Jurkat, Clone E6-1 (cell line): ENCODE measurements around the gene FAR2.
"Not testable (repeated sequence)": the region's sequence is repeated elsewhere in the genome, so short reads cannot be mapped to it uniquely, and the experiment has no call there.

Experiments used
- DNase-seq: peaks from one replicate; pipeline ENCODE4 v3.0.0-alpha.2; 2011; ENCODE audit warnings: low read depth, low spot score
- H3K4me3 ChIP-seq: 2 replicates; pipeline ENCODE4 v1.5.1; 2011; ENCODE audit warnings: mild to moderate bottlenecking, low read length, control low read depth, moderate library complexity

FAR2 gene

DNA sequence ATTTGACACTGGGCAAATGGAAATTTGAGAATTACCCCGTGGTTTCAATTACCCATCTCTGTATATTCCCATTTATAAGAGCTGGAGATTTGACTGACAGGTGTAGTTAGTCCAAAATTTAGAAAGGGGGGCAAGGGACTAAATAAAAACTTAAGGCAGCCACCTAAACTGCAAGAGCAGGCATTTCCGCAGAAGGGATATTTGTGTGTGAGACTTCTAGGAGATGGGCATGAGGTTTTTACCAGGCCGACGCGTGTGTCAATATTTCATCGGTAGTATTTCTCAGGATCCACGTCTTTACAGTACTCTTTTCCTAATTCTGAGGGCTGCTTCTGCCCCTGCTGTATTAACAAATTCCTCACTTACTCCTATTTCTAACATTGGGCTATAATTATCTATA is 1.4 kb downstream of the FAR2 start:
- H3K4me3 ChIP-seq, result no peak overlapping the region
- DNase-seq, result no peak

DNA sequence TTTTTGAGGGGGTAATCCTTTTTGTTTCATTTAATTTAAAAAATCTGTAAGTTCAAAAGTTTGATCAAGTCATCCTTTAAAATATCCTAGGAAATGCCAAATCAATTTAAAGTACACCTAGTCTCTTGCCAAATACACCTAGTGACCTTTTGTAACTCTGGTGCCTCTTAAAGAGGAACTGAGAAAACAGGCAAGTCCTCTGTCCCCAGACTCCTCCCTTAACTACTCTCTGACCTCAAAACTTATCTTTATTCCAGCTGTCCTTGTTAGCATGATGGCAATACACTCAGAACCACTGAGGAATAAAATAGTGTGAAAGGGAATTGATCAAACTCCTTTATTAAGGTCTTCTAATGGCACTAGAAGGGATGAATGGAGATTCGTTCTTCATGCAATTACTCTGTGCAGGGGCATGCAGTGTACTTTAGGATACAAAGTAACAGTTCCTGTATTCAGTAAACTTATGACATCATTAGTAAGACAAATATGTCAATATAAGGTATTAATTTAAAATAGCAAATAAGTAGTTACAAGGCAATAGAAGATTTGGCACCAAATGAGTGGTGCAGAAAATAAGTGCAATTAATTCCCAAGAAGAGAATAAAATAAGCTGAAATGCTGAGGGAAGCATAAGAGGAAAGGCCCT is 3.3 kb downstream of the FAR2 start:
- DNase-seq, result no peak
- no peak overlapping the region for H3K4me3 ChIP-seq

DNA sequence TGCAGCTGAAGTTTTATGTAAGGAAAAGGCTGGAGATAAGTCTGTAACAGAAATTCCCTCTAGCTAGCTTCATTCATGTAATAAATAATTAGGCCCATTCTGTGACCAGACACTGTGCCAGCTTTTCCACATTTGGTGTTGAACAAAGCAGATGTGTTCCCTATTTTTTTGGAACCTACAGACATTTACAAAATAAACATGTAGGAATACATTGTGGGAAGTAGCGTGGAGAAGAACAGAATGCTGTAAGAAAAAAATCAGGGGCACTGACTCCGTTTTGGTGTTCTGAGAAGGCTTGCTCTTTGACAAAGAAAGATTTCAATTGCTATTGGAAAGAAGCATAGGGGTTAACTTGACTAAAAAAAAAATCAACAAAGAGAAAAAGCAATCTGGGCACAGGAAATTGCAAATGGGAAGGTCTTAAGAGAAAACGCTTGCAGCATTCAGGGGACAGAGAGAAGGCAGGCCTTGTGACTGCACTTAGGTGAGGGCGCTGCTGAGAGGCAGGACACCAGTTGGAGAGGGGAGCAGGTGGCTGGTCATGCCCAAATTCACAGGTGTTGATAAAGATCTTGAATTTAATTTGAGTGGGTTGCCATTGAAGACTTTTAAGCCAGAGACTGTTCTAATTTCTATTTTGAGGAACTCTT is 4.0 kb downstream of the FAR2 start:
- H3K4me3 ChIP-seq, result no peak overlapping the region
- no peak for DNase-seq

DNA sequence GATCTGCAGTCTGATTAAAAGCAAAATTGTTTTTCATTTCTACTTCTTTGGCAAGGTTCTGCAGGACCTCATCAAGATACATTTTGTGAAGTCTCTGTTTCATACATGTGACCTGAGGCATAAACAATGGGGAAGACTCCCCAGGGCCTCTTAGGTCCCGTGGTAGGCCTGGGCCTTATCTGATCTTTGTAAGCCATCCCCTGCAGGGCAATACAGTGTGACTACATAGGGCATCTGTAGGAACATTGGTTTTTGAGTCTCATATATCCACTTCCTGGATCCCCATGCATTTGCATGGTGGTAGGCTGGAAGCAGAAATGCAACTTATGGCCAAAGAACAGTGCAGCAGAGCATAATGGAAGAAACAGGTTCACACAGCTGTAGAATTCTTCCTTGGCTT is 6.0 kb downstream of the FAR2 start:
- no peak overlapping the region for H3K4me3 ChIP-seq
- no peak for DNase-seq

DNA sequence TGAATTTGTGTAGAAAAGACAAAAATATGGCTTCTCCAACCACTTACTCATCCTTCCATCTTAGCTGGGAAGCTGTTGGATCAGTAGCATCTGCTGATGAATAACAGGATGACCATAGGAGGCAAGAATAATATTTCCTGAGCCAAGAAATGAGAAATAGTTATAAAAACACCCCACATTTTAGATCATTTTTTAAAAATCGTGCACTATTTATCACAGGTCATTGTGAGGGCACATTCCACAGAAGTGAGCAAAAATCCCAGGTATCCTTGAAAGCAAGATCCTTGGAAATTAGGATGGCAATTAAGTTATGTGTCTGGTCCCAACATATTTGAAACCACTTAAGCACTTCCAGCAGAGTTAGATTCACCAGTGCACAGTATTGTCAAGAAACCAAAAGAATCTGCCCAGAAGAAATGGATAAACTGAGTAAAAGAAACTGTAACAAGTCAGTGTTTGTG is 8.4 kb downstream of the FAR2 start:
- no peak for DNase-seq
- H3K4me3 ChIP-seq, result no peak overlapping the region

DNA sequence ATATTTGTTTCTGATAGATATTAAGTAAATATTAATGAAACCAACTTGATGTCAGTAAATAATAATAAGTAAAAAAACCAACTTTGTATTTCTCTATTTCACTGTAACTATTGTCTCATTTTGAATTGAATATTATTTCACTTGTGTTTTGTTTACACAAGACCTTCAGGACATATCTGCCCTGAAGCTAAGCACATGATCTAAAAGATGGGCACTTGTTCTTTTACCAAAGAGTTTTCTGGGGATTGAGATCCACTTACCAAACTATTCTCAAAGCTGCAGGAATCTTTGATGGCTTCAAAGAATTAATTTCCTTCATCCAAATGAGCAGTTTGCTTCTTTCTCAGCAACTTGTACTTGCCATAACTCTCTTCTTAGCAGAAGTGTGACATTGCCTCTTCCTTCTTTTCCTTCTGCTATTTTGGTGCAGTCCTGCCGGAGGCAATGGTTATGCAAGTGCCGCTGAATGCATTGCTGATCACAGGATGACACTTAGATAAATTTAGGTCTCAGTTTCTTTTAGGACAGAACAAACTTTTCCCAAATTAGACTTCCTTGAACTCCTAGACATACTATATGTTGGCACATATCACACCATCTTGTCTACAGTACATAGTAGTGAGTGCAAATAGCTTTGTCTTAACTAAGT is 9.2 kb downstream of the FAR2 start:
- no peak overlapping the region for H3K4me3 ChIP-seq
- DNase-seq, result no peak

DNA sequence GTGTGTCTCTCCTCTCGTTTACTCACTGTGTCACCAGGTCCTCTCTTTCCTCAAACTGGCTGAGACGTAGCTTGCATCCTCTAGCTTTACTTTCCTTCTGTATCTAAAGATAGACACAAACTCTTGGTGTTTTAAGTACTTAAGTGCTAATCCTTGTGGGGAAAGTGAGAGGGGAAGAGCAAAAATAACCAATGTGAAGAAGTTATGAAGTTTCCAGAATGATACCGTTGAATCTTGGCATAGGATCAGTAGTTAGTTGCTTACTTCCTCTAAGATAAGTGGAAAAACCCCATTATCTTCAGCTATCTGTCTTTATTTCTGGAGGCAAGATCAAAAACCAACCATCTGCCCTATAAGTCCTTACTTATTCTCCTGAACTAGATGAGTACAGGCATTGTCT is 10.6 kb downstream of the FAR2 start:
- H3K4me3 ChIP-seq, result no peak overlapping the region
- DNase-seq, result no peak

DNA sequence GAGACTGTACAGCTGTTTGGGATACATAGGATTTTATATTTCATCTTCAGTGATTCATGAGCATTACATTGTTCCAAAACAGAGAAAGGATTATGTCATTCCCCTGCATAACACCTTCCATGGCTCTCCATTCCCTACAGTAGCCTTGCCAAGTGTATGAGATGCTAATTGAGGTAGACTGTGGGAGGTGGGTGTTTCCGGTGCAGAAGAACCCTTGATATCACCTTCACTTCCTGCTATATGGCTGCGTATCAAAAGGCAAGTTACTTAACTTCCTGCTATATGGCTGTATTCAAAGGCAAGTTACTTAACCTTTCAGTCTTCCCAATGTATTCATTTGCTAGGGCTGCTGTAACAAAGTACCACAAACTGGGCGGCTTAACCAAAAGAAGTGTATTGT is 11.2 kb downstream of the FAR2 start:
- H3K4me3 ChIP-seq, result no peak overlapping the region
- no peak for DNase-seq

DNA sequence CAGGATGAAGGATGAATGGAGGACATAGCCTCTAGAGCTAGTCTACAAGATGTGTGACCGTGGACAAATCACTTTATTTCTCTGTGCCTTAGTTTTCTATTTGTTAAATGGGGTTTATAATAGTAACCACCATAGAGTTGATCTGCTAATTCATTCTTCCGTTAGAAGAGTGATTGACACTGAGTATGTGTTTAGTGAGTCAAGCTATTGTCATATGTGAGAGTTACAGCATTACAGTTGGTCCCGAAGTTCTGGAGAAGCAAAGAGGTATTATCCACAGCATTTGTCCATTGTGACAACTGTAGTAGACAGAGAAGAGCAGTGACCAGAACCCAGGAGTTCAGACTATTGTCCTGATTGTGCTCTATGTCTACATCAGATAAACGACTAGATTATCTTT is 14.1 kb downstream of the FAR2 start:
- H3K4me3 ChIP-seq, result no peak overlapping the region
- no peak for DNase-seq

DNA sequence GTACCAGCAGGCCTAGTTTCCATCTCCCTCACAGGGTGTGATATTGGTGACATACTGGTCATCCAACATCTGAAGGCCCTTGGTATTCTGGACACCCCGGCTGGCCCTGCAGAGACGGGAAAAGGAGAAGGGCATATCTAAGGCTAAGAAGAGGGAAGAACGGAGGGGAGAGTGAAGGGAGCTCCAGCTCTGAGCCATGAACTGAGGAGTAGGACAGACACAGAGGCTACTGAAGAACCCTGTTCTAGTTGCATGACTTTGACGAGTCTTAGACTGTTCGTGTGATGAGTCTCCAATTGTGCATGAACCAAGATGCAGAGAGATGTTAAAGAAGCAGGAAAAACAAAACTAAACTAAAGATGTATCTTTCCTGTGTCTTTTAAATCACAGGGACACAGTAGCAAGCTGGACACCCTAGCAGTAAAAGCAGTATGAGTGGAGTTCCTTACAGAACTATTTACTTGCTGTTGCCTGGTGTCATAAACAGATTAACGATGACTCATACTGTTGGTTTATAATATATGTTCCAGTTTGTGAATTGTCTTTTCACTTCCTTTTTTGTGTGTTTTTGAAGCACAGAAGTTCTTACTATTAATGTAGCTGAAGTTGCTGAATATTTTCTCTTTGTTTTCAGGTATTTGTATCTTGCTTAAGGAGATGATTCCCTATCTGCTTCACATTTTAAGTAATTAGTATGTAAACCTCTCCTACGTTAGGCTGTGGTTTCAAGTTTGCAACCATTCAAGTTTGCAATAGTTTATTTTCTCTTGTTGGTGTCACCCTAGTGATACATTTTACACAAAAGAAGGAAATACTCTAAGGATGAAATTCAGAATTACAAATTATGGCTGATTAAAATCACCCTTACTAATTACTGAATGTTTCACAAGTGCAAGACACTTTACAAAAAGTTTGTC is 15.7 kb downstream of the FAR2 start:
- no peak for DNase-seq

DNA sequence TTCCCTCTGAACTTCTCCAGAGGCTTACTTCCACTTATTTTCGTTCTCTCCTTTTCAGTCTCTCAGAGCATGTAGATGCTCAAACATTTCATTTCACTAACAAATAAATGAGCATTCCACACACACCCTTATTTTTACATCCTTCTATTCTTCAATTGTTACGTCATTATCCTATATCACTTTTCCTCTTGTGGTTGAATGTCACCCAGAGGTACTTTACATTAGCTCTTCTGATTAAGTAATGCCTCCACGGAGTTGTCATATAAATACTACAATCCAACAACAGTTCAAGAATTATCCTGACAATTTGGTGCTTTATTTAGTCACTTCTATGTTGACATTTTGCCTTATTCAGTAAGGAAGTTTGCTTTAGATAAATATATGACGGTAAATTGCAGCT is 18.4 kb downstream of the FAR2 start:
- DNase-seq, result no peak
- H3K4me3 ChIP-seq, result no peak overlapping the region

More for the DNA sequence above, 15.7 kb downstream of the FAR2 start:
- H3K4me3 ChIP-seq, result no peak overlapping the region

DNA sequence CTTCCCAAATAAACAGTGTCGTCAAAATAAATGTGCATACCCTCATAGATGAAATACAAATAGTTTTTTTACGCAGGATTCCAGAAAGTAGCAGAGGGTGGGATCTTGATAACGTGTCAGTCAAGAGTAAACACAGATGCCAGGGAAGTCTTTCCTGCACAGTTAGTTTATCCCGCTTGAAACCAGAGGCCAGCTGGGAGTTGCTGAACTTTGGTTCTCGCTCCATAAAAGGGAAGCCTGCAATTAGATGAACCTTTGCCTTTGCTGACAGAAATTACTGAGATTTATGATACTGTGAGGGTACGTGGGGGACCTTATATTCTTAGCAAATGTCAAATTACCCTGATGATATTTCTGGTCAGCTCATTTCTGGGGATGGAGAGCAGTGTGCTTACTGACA is 18.9 kb downstream of the FAR2 start:
- no peak for DNase-seq

DNA sequence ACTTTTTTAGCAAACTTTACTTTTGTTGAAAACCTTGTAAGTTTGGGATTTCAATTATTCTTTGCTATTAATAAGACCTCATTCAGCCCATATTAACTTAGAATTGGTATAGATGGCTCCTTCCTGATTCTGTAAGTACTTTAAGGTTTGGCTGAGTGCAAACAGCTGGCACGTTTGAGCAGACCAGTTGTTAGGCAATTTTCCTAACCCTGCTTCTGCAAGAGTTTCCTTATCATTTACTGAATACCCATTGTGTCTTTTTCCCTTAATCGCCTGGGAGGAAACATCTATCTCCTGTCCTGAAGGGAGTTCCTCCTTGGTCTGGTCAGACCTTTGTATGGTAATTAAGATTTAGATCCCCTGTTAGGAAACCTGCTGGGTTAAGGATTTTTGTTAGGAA is 20.9 kb downstream of the FAR2 start:
- H3K4me3 ChIP-seq, DNase-seq: not testable (repeated sequence)

More for the DNA sequence above, 18.9 kb downstream of the FAR2 start:
- no peak overlapping the region for H3K4me3 ChIP-seq

DNA sequence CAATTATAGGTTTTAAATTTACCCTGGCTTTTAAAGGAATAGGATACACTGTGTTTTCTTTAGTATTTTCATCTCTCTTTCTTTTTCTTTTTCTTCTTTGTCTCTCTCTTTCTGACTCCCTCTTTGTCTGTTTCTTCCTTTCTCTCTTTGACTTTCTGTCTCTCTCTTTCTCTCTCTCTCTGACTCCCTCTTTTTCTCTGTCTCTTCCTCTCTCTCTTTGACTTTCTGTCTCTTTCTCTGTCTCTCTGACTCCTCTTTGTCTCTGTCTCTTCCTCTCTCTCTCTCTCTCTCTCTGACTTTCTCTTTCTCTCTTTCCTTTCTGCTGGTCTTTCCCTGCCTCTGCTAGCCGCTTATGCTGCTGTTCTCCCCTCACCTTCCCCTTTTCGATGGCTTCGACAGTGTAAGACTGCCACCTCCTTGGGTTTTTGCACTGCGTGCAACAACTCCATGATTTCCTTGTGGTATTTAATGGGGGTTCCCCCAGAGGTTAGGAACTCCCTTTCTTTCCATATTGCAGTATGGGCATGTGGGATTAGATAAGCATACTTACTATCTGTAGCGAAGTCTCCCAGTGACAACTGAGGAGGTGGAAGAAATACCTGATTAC is 21.5 kb downstream of the FAR2 start:
- DNase-seq, result not testable (repeated sequence)

DNA sequence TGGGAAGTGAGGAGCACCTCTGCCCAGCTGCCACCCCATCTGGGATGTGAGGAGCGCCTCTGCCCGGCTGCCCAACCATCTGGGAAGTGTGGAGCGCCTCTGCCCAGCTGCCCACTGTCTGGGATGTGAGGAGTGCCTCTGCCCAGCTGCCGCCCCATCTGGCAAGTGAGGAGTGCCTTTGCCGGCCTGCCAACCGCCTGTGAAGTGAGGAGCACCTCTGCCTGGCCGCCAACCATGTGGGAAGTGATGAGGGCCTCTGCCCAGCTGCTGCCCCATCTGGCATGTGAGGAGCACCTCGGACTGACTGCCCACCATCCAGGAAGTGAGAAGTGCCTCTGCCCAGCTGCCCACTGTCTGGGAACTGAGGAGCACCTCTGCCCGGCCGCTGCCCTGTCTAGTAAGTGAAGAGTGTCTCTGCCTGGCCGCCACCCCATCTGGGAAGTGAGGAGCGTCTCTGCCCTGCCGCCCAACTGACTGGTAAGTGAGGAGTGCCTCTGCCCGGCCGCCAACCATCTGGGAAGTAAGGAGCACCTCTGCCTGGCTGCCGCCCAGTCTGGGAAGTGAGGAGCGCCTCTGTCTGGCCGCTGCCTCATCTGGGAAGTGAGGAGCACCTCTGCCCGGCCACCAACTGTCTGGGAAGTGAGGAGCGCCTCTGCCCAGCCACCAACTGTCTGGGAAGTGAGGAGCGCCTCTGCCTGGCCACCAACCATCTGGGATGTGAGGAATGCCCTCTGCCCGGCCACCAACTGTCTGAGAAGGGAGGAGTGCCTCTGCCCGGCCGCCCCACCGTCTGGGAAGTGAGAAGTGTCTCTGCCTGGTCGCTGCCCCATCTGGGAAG is 22.6 kb downstream of the FAR2 start:
- no peak for DNase-seq

More for the DNA sequence above, 21.5 kb downstream of the FAR2 start:
- not testable (repeated sequence) for H3K4me3 ChIP-seq

DNA sequence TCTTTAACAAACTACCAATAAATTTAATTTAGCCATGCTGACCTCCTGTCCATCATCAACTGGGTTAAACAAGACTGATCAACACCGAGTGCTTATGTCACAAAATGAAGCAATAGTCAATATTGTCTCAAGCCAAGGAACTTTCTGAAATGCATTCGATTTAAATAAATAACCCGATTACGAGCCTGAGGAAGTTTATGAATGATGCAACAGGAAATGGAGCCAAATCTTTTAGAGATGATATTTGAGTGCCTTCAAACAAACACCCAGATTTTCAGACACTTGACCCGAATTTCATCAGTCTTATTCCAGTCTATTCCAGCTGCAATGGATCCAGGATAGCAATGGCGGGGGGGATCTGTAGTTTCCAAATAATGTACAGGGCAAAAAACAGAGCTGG is 27.9 kb downstream of the FAR2 start:
- DNase-seq, result no peak

More for the DNA sequence above, 22.6 kb downstream of the FAR2 start:
- H3K4me3 ChIP-seq, result no peak overlapping the region

DNA sequence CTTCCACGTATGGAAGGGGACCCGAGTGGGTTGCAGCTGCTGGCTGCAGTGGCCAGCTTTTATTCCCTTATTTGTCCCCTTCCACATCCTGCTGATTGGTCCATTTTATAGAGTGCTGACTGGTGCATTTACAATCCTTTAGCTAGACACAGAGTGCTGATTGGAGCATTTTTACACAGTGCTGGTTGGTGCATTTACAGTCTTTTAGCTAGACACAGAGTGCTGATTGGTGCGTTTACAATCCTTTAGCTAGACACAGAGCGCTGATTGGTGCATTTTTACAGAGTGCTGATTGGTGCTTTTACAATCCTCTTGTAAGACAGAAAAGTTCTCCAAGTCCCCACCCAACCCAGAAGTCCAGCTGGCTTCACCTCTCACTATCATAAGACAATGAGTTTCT is 33.2 kb downstream of the FAR2 start:
- not testable (repeated sequence) for H3K4me3 ChIP-seq, DNase-seq

More for the DNA sequence above, 27.9 kb downstream of the FAR2 start:
- no peak overlapping the region for H3K4me3 ChIP-seq

DNA sequence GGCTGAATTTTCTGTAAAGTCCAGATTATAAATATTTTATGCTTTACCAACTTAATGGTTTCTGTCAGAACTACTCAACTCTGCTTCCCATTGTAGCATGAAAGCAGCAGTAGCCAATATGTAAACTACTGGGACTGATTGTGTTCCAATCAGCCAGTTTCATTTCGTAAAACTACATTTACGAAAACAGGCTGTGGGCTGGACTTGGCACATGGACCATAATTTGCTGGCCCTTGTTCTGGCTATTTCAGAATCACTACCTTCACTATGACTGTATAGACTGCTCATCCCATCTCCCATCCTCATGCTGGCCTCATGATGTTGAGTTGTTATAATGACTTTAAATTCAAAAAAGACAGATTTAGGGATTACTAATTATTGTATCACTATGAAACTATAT is 38.7 kb downstream of the FAR2 start:
- no peak for DNase-seq
- no peak overlapping the region for H3K4me3 ChIP-seq
